NCI-H2171 (cell line): Measurements from ENCODE around the gene SCIMP.
A peak's percentile ranks its signal among the peaks of the same experiment; 100 is the strongest.
"Not testable (repeated sequence)": the region's sequence is repeated elsewhere in the genome, so short reads cannot be mapped to it uniquely, and the experiment has no call there.

Source experiments
- DNase-seq: peaks from one replicate; lab custom pipeline; 2025; lab: John Stamatoyannopoulos, UW

The SCIMP gene

GRCh38 chr17:5237541-5238016, 2.9 kb upstream of the SCIMP start:
- DNase-seq = no peak

GRCh38 chr17:5236938-5237540, 2.4 kb upstream of the SCIMP start:
- no peak for DNase-seq

- not testable (repeated sequence) for DNase-seq
Observed at GRCh38 chr17:5233492-5233891, 1.2 kb downstream of the SCIMP start.

GRCh38 chr17:5226940-5227878, 7.5 kb downstream of the SCIMP start:
- no peak for DNase-seq

GRCh38 chr17:5225668-5226457, 8.8 kb downstream of the SCIMP start:
- DNase-seq = no peak

GRCh38 chr17:5221912-5222311, 12.7 kb downstream of the SCIMP start:
- not testable (repeated sequence) for DNase-seq

- DNase-seq = no peak
Observed at GRCh38 chr17:5220074-5220473, 14.6 kb downstream of the SCIMP start.

- no peak for DNase-seq
Observed at GRCh38 chr17:5219536-5219935, 15.1 kb downstream of the SCIMP start.

- not testable (repeated sequence) for DNase-seq
Observed at GRCh38 chr17:5217562-5217961, 17.1 kb downstream of the SCIMP start.

- no peak for DNase-seq
Observed at GRCh38 chr17:5211458-5211857, 23.2 kb downstream of the SCIMP start.

- DNase-seq = no peak
Observed at GRCh38 chr17:5210614-5211252, 23.9 kb downstream of the SCIMP start.

- no peak for DNase-seq
Observed at GRCh38 chr17:5210091-5210490, 24.6 kb downstream of the SCIMP start.

- DNase-seq = no peak
Observed at GRCh38 chr17:5209396-5209795, 25.3 kb downstream of the SCIMP start.

GRCh38 chr17:5203908-5204294, 30.8 kb downstream of the SCIMP start:
- DNase-seq = no peak

- DNase-seq = no peak
Observed at GRCh38 chr17:5203178-5203907, 31.3 kb downstream of the SCIMP start.

GRCh38 chr17:5201011-5201410, 33.6 kb downstream of the SCIMP start:
- DNase-seq = no peak

GRCh38 chr17:5200360-5200759, 34.3 kb downstream of the SCIMP start:
- DNase-seq = no peak

GRCh38 chr17:5198472-5198871, 36.2 kb downstream of the SCIMP start:
- DNase-seq = no peak

GRCh38 chr17:5194346-5194745, 40.3 kb downstream of the SCIMP start:
- DNase-seq = no peak

GRCh38 chr17:5191541-5192417, 42.9 kb downstream of the SCIMP start, which contains the start of gene ZNF594:
Gene ZNF594, minus strand, starts transcription at chr17:5191868. Its CDS starts 7,612 bp downstream, at chr17:5184256.
- peak; percentile 95 for DNase-seq
